Right ventricle myocardium inferior (tissue), 1 donor: ENCODE measurements around the gene SPAG17. TPM values are rescaled to one million over a fixed set of nuclear protein-coding genes. Genes with fewer than 3 reads are reported as not detected.

Source experiments
- ATAC-seq: fragments of 200-7000 bp; cut with Tn5 transposase; one replicate; pipeline ENCODE4 v1.9.1; 2020; ENCODE audit warnings: mild to moderate bottlenecking, moderate library complexity
- DNase-seq: peaks from one replicate; pipeline ENCODE4 v3.0.0; 2021; ENCODE audit errors: missing footprints
- intact Hi-C: fragments of 100-400 bp; cut with DNase I; formaldehyde crosslinking; loops from one replicate; pipeline ENCODE4 v1.11.0; 2022
- total RNA-seq: library from RNA; stranded (reverse); fragmentation: NEBNext Ultra II Directional; extraction: Animal tissue kit (Norgen Biotek cat#: 25700); gene quantifications from one replicate; pipeline ENCODE4 v1.2.1, GENCODE V29; 2021
- donor health status: DM: no; HTN: yes; CAD: no; lungs with severe emphysema.

Gene SPAG17
- total RNA-seq, 1 donor from 2014 or later = not detected

GRCh38 chr1:118021668-118022067 is 163.4 kb downstream of the SPAG17 start:
- no peak for DNase-seq
- ATAC-seq = no peak
- intact Hi-C loops = no loop called here

GRCh38 chr1:118018060-118018459 is 167.0 kb downstream of the SPAG17 start:
- ATAC-seq (no peak), DNase-seq (no peak)
- intact Hi-C loops = no loop called here

- ATAC-seq (no peak), DNase-seq (no peak)
- intact Hi-C loops = no loop called here
Observed at GRCh38 chr1:118013938-118014337, 171.1 kb downstream of the SPAG17 start.

- ATAC-seq (no peak), DNase-seq (no peak)
- intact Hi-C loops = no loop called here
Observed at GRCh38 chr1:118013336-118013735, 171.7 kb downstream of the SPAG17 start.

GRCh38 chr1:118012515-118013124 is 172.4 kb downstream of the SPAG17 start:
- intact Hi-C loops = no loop called here
- DNase-seq = no peak
- ATAC-seq = no peak

- intact Hi-C loops = no loop called here
- ATAC-seq (no peak), DNase-seq (no peak)
Observed at GRCh38 chr1:118008011-118008410, 177.0 kb downstream of the SPAG17 start.

GRCh38 chr1:118007391-118007790 is 177.6 kb downstream of the SPAG17 start:
- DNase-seq = no peak
- ATAC-seq = no peak
- intact Hi-C loops = no loop called here

- DNase-seq (no peak), ATAC-seq (no peak)
- intact Hi-C loops = no loop called here
Observed at GRCh38 chr1:118004312-118004711, 180.7 kb downstream of the SPAG17 start.

- intact Hi-C loops = no loop called here
- ATAC-seq (no peak), DNase-seq (no peak)
Observed at GRCh38 chr1:117985973-117986372, 199.1 kb downstream of the SPAG17 start.

- DNase-seq (no peak), ATAC-seq (no peak)
- intact Hi-C loops = no loop called here
Observed at GRCh38 chr1:117985239-117985638, 199.8 kb downstream of the SPAG17 start.

- intact Hi-C loops = no loop called here
- ATAC-seq (no peak), DNase-seq (no peak)
Observed at GRCh38 chr1:117981455-117982192, 203.4 kb downstream of the SPAG17 start.

GRCh38 chr1:117976381-117976780 is 208.6 kb downstream of the SPAG17 start:
- DNase-seq = no peak
- intact Hi-C loops = no loop called here
- no peak for ATAC-seq

GRCh38 chr1:117971777-117972176 is 213.3 kb downstream of the SPAG17 start:
- intact Hi-C loops = no loop called here
- no peak for ATAC-seq
- no peak for DNase-seq

- ATAC-seq (no peak), DNase-seq (no peak)
- intact Hi-C loops = no loop called here
Observed at GRCh38 chr1:117970252-117970651, 214.8 kb downstream of the SPAG17 start.

GRCh38 chr1:117967881-117968280 is 217.1 kb downstream of the SPAG17 start:
- no peak for ATAC-seq
- intact Hi-C loops = no loop called here
- no peak for DNase-seq

- ATAC-seq (no peak), DNase-seq (no peak)
- intact Hi-C loops = no loop called here
Observed at GRCh38 chr1:117967477-117967876, 217.6 kb downstream of the SPAG17 start.

- DNase-seq = no peak
- no peak for ATAC-seq
- intact Hi-C loops = no loop called here
Observed at GRCh38 chr1:117964290-117965038, 220.6 kb downstream of the SPAG17 start.

- intact Hi-C loops = no loop called here
- no peak for DNase-seq
- ATAC-seq = no peak
Observed at GRCh38 chr1:117959364-117959763, 225.7 kb downstream of the SPAG17 start.

GRCh38 chr1:117952386-117952785 is 232.6 kb downstream of the SPAG17 start:
- intact Hi-C loops = no loop called here
- no peak for ATAC-seq
- no peak for DNase-seq

GRCh38 chr1:117942293-117942692 is 242.7 kb downstream of the SPAG17 start:
- ATAC-seq (no peak), DNase-seq (no peak)
- intact Hi-C loops = no loop called here
